CD4-positive, alpha-beta T cell treated with Interleukin-10 for 1 hour (primary cell): ENCODE results near the gene UCHL1.
"Not testable (repeated sequence)": the region's sequence is repeated elsewhere in the genome, so short reads cannot be mapped to it uniquely, and the experiment has no call there.

ENCODE experiments used
- DNase-seq: peaks from one replicate; pipeline ENCODE4 v3.0.0-alpha.2; 2020

UCHL1 gene

DNA sequence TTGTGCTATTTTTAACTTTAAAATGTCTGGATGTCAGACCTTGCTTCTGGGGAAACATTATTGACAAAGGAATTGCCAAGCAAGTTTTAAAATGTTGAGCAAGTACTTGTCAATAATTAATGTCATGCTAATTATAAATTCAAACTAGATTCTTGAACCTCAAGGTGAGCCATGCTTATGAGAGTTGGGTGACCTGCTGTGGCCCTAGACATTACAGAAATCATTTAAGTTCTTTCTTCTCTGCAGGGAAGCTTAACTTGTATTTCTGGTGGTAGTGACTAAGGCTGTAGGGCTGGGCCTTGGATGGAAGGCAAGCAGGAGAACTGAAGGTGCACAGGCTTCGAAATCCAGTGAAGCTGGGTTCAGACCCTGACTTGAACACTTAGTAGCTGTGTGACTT is 14.8 kb upstream of the UCHL1 start:
- no peak for DNase-seq

DNA sequence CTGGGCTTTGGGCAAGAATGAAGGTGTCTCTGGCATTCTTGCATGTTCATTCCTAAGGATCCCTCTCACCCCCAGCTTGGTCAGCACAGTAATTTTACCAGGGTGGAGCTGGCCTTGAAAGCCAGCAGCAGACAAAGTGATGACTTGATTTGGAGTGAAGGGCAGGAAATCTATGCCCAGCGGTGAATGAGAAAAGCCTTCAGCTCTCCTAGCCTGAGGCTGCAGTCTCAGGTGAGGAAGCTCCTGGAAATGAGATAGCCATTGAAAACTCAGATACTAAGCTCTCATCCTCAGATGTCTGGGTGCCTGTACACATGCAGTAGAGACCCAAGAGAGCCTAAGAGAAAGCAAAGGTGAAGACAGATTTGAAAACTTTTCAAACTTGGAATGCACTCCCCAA is 10.7 kb upstream of the UCHL1 start:
- DNase-seq: no peak

DNA sequence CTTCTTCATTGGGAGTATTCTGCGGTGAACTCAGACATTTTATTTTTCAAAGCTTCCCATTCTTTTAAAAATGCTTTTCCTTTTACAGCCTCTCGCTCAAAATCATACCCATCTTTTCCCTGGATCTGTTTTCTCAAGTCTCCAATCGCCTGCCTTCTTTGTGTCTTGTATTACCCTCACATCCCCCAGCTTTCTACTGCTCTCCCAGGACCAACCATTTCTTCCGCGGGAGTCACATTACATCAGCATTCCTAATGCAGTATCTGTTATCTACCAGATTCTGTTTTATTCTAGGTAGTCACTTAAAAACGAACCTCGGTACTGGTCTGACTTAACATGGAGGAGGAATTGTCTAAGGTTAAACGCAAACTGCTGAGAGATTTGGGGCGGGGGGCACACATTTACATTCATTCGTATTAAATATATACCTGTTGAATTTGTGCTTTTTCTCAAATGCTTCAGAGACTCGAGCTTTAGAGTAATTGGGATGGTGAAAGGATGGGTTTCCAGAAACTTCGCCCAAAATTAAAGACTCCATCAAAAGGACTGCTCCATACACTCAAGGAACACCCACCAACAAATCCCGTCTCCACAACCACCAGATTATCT is 493 bp upstream of the UCHL1 start:
- DNase-seq: no peak

DNA sequence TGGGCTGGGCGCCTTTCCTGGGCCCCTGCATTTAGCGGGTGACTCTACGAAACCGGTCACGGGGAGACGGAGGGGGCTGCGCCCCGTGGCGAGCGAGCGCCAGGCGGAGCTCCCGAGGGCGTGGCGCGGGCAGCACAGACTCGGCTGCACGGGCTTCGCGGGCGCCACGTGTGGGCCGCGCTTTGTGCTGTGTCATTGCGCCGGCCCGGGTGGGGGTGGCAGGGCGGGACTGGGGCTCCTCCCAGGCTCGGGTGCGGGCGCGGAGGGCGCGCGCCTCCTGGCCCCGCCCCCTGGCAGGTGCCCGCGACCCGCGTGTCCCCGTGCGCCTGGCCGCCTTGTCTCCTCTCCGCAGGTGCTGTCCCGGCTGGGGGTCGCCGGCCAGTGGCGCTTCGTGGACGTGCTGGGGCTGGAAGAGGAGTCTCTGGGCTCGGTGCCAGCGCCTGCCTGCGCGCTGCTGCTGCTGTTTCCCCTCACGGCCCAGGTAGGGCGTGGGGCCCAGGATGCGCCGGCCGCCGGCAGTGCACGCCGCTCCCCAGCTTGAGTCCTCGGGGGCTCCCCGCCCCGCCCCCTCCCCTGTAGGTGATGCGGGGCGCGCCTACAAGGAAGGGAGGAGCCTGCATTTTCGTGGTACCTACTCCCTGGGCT is 651 bp downstream of the UCHL1 start:
- no peak for DNase-seq

DNA sequence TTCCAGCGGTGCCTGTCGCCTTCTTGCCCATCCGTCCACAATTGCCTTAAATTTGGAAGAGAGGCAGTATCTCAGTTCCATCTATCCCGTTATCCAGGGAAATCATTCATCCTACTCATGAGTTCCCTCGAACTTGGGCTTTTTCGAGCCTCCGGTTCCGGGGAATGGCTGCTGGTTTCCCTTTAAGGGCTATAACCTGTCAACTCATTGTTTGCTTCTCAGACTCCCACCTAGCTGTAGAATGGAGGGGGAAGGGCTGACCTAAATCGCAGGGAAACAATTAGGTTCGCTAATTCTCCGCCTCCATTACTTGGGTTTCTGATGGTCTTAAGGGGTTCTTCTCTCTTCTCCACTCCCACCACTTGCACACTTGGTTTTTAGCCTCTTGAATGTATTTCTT is 1.2 kb downstream of the UCHL1 start:
- DNase-seq: no peak

DNA sequence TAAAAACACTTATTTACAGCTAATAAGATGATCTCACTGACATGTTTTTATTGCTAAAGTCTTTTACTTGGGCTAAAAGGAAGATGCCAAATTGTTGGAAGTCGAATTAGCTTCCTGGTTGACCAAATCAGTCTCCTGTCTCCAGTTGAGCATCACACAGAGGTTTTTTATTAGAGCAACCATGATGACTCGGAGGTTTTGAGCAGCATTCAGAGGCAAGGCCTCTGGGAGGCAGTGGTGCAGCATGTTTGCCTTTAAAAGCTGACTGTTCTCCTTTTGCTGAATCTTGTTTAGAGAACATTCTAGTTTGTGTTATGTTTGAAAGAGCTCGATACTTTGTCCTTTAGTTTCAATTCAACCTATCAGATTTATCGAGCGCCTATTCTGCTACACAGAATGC is 2.1 kb downstream of the UCHL1 start:
- no peak for DNase-seq

DNA sequence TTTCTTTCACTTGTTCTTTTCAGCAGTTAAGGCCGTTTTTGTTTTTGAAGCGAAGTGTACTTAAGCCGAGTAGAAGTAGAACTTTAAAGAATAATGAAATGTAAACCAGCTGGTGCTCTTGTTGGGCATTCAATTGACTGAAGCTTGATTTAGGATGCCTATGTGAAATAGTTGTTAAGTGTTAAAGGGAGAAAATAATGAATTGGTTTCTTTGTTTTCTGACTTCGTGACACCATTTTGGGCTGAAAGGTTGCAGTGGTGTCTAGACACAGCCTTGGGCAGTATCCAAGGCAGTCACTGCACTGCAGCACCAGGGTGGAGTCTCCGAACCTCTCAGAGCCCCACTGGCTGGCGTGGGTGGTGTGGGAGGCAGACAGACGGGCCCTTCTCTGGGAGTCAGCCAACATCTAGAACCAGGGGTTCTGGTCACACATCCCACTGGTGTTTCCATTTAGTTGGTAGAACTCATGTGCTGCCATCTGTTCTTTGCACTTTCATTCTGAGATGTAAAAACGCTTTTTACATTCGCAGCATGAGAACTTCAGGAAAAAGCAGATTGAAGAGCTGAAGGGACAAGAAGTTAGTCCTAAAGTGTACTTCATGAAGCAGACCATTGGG is 3.5 kb downstream of the UCHL1 start:
- DNase-seq: no peak

DNA sequence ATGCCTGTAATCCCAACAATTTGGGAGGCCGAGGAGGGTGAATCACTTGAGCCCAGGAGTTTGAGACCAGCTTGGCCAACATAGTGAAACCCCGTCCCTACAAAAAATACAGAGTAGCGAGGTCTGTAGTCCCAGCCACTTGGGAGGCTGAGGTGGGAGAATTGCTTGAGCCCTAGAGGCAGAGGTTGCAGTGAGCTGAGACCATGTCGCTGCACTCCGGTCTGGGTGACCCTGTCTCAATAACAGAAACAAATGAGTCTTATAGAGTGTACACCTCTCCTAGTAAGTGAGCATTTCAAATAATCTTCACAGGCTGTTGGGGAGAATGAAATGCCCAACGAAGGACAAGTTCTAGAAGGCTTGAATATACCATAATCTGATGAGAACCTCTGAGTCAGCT is 5.5 kb downstream of the UCHL1 start:
- no peak for DNase-seq

DNA sequence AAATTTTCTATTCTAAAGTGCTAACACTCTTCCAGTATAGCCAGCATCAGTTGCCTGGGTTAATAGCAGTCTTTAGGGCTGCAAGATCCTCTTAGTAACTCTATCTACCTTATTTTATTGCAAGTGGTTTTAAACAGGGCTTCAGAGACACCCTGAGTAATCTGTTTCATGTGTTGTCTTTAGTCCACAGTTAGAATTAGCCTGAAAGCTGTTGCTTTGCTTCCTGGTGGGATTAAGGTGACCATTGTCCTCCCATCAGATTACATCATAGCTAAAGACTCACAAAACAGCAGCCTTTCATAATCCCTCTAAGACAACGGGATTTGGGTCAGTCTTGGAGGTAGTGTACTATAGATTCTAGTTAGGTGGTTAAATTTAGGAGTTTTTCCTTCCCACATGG is 7.5 kb downstream of the UCHL1 start:
- no peak for DNase-seq

DNA sequence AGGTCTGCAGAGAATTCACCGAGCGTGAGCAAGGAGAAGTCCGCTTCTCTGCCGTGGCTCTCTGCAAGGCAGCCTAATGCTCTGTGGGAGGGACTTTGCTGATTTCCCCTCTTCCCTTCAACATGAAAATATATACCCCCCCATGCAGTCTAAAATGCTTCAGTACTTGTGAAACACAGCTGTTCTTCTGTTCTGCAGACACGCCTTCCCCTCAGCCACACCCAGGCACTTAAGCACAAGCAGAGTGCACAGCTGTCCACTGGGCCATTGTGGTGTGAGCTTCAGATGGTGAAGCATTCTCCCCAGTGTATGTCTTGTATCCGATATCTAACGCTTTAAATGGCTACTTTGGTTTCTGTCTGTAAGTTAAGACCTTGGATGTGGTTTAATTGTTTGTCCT is 11.3 kb downstream of the UCHL1 start:
- no peak for DNase-seq

DNA sequence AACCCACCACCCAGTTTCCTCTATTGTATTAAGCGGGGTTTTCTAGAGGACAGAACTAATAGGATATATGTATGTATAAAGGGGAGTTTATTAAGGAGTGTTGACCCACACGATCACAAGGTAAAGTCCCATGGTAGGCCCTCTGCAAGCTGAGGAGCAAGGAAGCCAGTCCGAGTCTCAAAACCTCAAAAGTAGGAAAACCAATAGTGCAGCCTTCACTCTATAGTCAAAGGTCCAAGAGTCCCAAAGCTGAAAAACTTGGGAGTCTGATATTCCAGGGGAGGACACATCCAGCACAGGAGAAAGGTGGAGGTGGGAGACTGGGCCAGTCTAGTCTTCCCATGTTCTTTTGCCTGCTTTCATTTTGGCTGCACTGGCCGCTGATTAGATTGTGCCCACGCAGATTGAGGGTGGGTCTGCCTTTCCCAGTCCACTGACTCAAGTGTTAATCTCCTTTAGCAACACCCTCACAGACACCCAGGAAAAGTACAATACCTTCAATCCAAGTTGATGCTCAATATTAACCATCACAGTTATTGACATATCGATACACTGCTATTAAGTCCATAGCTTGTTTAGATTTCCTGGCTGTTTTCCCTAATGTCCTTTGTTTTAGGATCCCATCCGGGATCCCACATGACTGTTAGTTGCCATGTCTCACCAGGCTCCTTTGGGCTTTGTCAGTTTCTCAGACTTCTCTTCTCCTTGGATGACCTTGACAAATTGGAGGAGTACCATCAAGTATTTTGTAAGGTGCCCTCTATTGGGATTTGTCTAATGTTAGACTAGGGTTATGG is 12.2 kb downstream of the UCHL1 start:
- DNase-seq: no peak

DNA sequence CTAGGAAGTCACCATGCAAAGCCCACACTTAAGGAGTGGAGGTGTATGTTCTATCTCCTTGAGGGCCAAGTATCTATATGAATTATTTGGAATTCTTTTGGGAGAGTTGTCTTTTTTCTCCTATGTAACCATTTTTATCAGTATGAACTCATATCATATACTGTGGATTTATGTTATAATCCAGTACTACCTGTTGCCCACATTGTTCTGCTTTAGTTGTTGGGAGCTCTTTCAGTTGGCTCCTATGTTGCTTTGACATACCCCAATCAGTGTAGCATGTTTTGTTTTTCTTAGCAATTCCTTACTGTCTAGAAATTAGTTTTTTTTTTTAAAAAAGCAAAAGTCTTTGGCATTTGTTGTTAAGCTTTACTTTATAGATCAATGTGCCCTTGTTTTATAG is 13.0 kb downstream of the UCHL1 start:
- DNase-seq: no peak

DNA sequence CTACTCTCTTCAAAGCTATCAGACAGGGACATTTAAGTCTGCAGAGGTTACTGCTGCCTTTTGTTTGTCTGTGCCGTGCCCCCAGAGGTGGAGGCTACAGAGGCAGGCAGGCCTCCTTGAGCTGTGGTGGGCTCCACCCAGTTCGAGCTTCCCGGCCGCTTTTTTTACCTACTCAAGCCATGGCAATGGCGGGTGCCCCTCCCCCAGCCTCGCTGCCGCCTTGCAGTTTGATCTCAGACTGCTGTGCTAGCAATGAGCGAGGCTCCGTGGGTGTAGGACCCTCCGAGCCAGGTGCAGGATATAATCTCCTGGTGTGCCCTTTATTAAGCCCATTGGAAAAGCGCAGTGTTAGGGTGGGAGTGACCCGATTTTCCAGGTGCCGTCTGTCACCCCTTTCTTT is 19.2 kb downstream of the UCHL1 start:
- not testable (repeated sequence) for DNase-seq

DNA sequence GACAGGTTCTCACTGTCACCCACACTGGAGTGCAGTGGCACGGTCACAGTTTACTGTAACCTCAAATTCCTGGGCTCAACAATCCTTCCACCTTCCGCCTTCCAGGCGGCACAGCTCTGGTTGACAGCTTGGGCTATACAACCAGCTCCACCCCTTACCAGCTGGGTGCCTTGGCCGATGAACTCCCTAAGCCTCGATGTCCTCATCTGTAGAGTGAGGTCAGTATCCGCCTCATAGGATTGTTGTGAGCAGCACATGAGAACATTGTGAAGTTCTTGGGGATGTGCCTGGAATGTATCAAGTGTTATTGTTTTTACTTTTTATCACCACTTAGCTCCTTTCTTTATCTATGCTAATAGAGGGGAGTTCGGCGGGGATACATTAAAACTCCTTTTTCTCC is 23.3 kb downstream of the UCHL1 start:
- no peak for DNase-seq

DNA sequence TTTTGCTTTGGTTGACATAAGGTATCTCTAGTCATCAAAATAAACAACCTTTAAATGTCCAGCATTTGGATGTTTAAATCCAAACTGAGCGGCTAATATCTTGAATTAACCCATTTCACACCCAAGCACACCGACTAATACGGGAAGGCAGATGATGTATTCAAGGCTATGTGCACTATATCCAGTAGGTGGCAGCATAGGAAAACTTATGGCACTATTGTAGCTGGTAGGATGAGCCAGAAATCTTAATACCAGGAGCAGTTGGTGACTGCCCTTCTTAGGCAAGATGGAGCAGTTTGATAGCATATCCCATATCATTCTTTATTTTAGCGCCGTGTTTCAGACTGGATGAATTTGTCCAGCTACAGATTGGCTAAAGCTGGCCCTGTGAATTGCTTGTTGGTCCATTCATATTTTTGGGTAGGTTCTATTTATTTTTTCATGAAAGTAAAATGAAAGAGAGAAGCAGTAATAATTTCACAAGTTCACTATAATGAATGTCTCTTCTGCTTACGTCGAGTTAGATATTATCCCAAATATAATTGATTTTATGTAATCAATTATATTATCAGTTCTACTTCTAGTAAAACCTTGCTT is 24.4 kb downstream of the UCHL1 start:
- peak; percentile 62 for DNase-seq

DNA sequence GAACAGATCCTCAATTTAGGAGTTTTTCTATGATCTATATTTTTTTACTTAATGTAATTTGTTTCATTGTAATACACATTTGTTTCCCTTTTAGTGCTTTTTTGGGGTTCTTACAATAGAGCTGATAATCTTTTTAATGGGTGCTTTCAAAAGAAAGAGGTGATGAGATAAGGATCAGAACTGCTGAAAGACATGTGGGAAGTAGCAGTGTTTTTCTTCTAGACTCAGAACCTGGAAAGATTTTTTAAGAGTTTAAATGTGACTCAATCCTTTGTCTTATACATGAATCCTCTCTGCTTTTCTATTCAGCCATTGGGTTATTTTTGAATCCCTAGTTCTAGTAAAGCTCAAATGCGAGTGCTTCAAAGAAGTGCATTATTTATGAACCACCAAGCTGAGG is 25.6 kb downstream of the UCHL1 start:
- no peak for DNase-seq

DNA sequence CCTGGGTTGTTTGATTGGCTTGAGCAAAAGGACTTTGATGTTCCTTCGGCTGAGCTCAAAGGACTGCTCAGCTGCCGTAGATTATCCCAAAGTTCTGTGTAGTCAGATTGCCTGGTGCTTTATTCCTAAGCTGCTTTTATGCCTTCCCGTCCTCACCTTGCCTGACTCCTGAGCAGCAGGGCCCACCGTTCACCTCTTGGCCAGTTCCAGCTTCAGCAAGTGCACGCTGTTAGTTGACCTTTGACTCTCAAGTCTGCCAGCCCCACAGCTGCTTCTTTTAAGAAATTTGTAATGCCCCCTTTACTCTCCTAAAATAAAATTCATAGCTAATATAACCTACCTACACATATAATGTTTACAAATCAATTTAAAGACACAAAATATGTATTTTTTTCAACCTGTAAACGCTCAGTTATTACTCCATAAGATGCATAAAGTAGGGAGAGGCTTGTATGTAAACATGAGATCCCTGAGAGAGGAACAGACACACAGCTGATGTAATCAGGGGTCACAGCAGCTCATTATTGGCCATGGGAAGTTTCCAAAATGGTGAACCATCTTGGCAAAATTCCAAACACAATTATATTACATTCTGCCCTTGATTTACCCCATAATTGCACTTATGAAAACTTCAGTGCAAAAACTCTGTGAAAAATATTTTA is 28.6 kb downstream of the UCHL1 start:
- no peak for DNase-seq

DNA sequence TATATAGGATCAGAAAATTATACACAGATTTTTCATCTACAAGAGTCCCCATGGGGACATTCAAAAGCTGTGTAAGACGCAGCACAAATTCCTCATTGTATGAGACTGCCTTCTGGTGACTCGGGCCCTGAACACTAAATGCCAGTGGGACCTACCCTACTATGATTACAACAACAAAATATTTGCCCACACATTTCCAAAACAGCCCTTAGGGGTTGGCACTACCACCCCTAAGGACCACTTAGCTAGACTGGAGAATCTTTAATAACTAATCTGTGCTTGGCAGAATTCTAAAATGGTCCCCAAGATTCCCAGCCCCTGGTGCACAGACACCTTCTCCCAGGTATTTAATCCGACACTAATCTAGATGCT is 29.1 kb downstream of the UCHL1 start:
- no peak for DNase-seq

DNA sequence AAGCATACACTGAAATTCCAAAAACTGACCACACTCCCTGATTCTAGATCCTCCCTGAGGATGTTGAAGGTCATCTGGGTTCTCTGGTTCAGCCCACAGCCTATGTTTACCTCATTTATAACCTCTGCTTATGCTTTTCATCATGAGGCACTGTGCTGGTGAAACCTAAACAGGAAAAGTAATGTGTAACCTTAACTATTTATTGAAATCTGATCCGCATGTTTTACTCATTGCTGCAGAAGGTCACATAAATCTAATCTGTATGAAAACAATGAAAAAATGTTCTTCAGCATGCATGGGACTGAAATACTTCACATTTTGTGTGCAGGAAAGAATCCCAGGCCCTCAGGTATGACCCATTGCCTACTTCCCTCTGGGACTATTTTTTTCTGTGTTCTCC is 30.3 kb downstream of the UCHL1 start:
- no peak for DNase-seq

DNA sequence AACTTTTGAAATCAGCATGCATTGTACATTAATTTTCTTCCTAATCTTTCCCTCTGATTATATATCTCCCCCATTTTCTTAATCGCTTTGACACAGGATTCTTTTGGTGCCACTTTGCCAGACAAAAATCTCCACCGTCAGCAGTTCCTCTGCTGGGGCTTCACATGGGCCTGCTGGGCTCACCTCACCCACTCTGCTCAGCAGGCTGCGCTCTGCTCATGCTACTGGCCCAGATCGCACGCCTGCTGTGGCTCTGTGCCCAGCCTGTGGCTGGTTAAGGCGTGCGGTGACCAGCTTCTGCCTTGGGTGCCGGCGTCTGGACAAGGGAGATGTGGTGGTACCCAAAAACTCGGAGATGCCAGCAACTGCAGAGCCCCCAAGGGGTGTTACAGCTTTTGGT is 31.1 kb downstream of the UCHL1 start:
- DNase-seq: no peak

DNA sequence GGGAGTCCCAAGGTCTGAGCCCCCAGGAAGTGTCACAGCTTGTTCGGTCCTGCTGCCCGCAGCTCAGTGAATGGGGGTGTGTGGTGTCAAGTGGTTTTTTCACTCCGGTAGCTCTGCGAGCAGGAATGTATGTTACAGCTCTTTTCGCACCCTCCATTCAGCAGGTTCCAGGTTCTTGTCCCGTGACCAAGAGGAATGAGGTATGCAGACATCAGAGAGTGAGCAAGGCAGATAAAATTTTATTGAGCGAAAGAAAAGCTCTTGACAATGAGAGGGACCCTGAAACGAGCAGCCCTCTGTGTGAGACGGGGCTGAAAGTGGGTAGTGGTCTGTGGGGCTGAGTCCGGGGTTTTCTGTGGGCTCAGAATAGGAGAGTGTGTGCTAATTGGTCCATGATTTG is 31.5 kb downstream of the UCHL1 start:
- no peak for DNase-seq

DNA sequence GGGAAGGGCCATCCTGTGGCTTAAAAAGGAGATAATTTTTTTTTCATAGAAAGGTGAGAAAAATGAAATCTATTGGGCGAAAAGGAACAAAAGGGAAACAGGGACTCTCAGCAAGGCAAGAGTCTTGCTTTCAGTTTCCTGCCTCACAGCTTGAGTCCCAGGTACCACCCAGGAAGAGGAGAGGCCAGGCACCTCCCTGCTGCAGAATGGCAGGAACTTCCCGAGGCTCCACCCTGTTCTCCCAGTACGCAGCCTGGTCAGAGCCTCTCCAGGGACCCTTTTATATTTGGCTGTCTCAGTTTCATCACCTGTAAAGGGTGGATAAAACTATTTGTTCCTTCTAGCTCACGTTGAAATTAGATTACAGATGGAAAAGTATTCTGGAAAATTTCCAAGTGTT is 33.8 kb downstream of the UCHL1 start:
- no peak for DNase-seq

DNA sequence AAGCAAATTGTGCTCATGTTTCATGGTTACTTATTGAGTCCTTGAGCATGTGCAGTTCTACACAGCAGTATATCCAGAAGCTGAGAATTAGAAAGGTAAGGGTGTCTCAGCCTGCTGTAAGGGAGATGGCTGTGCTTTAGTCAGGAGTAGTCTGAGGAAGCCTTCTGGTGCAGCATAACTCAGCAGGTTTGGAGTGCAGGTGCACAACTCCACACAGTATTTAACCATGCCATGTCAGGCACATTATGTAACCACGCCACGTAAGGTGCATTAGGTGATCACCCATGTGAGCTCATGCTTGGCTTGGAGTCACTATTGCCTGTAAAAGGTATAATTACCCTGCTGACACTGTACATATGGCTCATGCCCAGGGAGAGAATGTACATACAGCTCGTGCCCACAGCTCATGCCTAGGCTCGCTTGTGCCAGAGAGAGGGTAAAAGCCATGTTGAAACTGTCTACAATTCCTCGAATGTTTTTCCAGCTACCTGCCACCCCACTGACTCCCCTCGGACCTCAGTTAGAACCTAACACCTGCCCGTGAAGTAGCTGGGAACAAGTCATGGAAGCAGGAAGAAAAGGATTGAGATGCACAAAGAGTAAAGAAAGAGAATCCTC is 37.8 kb downstream of the UCHL1 start:
- DNase-seq: peak; percentile 17
